Stomach smooth muscle (tissue), 2 donors: Measurements from ENCODE around the gene CAMKK1.

Experiments
- H3K27ac ChIP-seq: one replicate; pipeline ENCODE4 v1.7.0; 2013; ENCODE audit warnings: mild to moderate bottlenecking, low read length, inconsistent platforms
- H3K27me3 ChIP-seq, 2 donors: one replicate each; pipeline ENCODE4 v1.7.0; 2013; ENCODE audit warnings: low read length in 2 of 2; ENCODE audit not compliant: insufficient read depth in 2 of 2, control insufficient read depth in 1 of 2
- H3K36me3 ChIP-seq, 2 donors: one replicate each; pipeline ENCODE4 v1.7.0; 2013; ENCODE audit warnings: low read length in 2 of 2; ENCODE audit not compliant: control insufficient read depth in 2 of 2, insufficient read depth in 2 of 2
- H3K4me1 ChIP-seq: one replicate; pipeline ENCODE4 v1.7.0; 2013; ENCODE audit warnings: low read length; ENCODE audit not compliant: control insufficient read depth, insufficient read depth
- H3K4me3 ChIP-seq, 2 donors: one replicate each; pipeline ENCODE4 v1.7.0; 2013; ENCODE audit warnings: low read length in 2 of 2
- H3K9ac ChIP-seq, 2 donors: one replicate each; pipeline ENCODE4 v1.7.0; 2013; ENCODE audit warnings: low read length in 2 of 2, mild to moderate bottlenecking in 1 of 2
- H3K9me3 ChIP-seq, 2 donors: one replicate each; pipeline ENCODE4 v1.7.0; 2013; ENCODE audit warnings: low read length in 2 of 2; ENCODE audit not compliant: control insufficient read depth in 2 of 2
- donor health status: healthy.
- donor health status: Pancreatic carcinoma.

The CAMKK1 gene

GRCh38 chr17:3875317-3875716 is 17.5 kb downstream of the CAMKK1 start:
- H3K4me3 ChIP-seq, result no peak overlapping the region

GRCh38 chr17:3873862-3874261 is 19.0 kb downstream of the CAMKK1 start:
- H3K9ac ChIP-seq, result no peak overlapping the region
- H3K9me3 ChIP-seq, result no peaks in the 10 kb centered on the region
- peaks cover 29 to 42% of the 10 kb centered on the region in 2 donors for H3K36me3 ChIP-seq
- H3K27ac ChIP-seq, result no peak overlapping the region
- no peak overlapping the region for H3K4me3 ChIP-seq
- H3K27me3 ChIP-seq, result no peaks in the 10 kb centered on the region
- H3K4me1 ChIP-seq, result no peaks in the 10 kb centered on the region

More at GRCh38 chr17:3875317-3875716, 17.5 kb downstream of the CAMKK1 start:
- no peak overlapping the region for H3K27ac ChIP-seq
- H3K27me3 ChIP-seq, result no peaks in the 10 kb centered on the region
- no peak overlapping the region for H3K9ac ChIP-seq
- no peaks in the 10 kb centered on the region for H3K4me1 ChIP-seq
- H3K9me3 ChIP-seq, result no peaks in the 10 kb centered on the region
- H3K36me3 ChIP-seq, result peaks cover 35 to 36% of the 10 kb centered on the region in 2 donors

GRCh38 chr17:3870871-3871306 is 22.0 kb downstream of the CAMKK1 start:
- H3K4me3 ChIP-seq, result no peak overlapping the region
- H3K9me3 ChIP-seq, result no peaks in the 10 kb centered on the region
- peaks cover 19 to 27% of the 10 kb centered on the region in 2 donors for H3K36me3 ChIP-seq
- H3K27ac ChIP-seq, result no peak overlapping the region
- H3K9ac ChIP-seq, result no peak overlapping the region
- no peaks in the 10 kb centered on the region for H3K4me1 ChIP-seq
- H3K27me3 ChIP-seq, result no peaks in the 10 kb centered on the region

GRCh38 chr17:3867606-3868005 is 25.2 kb downstream of the CAMKK1 start:
- Histone ChIP-seq H3K9me3 (no peaks in the 10 kb centered on the region), H3K4me3 (no peak overlapping the region), H3K9ac (no peak overlapping the region), H3K27ac (no peak overlapping the region), H3K4me1 (peaks cover 14% of the 10 kb centered on the region), H3K27me3 (no peaks in the 10 kb centered on the region), H3K36me3 (peaks cover 8 to 10% of the 10 kb centered on the region in 2 donors)

- peaks cover 4 to 10% of the 10 kb centered on the region in 2 donors for H3K36me3 ChIP-seq
- no peaks in the 10 kb centered on the region for H3K9me3 ChIP-seq
- H3K9ac ChIP-seq, result no peak overlapping the region
- no peak overlapping the region for H3K4me3 ChIP-seq
- H3K4me1 ChIP-seq, result peaks cover 14% of the 10 kb centered on the region
- H3K27me3 ChIP-seq, result no peaks in the 10 kb centered on the region
- H3K27ac ChIP-seq, result no peak overlapping the region
These were observed 25.7 kb downstream of the CAMKK1 start for GRCh38 chr17:3867106-3867505.

- H3K9me3 ChIP-seq, result no peaks in the 10 kb centered on the region
- H3K4me3 ChIP-seq, result no peak overlapping the region
- H3K36me3 ChIP-seq, result peaks cover under 1 to 11% of the 10 kb centered on the region in 2 donors
- peaks cover 14% of the 10 kb centered on the region for H3K4me1 ChIP-seq
- no peaks in the 10 kb centered on the region for H3K27me3 ChIP-seq
- no peak overlapping the region for H3K27ac ChIP-seq
- no peak overlapping the region for H3K9ac ChIP-seq
These were observed 26.6 kb downstream of the CAMKK1 start for GRCh38 chr17:3866276-3866675.

GRCh38 chr17:3865176-3865575 is 27.7 kb downstream of the CAMKK1 start:
- Histone ChIP-seq H3K36me3 (peaks cover 11 to 16% of the 10 kb centered on the region in 2 donors), H3K9ac (no peak overlapping the region)

GRCh38 chr17:3864534-3864933 is 28.3 kb downstream of the CAMKK1 start:
- H3K4me3 ChIP-seq, result no peak overlapping the region
- no peaks in the 10 kb centered on the region for H3K27me3 ChIP-seq
- peak overlapping the region; percentile 49 for H3K27ac ChIP-seq
- no peak overlapping the region for H3K9ac ChIP-seq
- H3K36me3 ChIP-seq, result peaks cover 11 to 13% of the 10 kb centered on the region in 2 donors
- peaks cover 14% of the 10 kb centered on the region for H3K4me1 ChIP-seq
- H3K9me3 ChIP-seq, result no peaks in the 10 kb centered on the region

More at GRCh38 chr17:3865176-3865575, 27.7 kb downstream of the CAMKK1 start:
- Histone ChIP-seq H3K27me3 (no peaks in the 10 kb centered on the region), H3K4me1 (peaks cover 14% of the 10 kb centered on the region), H3K27ac (peak overlapping the region; percentile 49), H3K4me3 (no peak overlapping the region), H3K9me3 (no peaks in the 10 kb centered on the region)

GRCh38 chr17:3861761-3862681 is 30.8 kb downstream of the CAMKK1 start:
- no peak overlapping the region for H3K9ac ChIP-seq
- peaks cover 10 to 11% of the 10 kb centered on the region in 2 donors for H3K36me3 ChIP-seq
- no peak overlapping the region for H3K4me3 ChIP-seq
- H3K4me1 ChIP-seq, result peaks cover 18% of the 10 kb centered on the region
- H3K27ac ChIP-seq, result no peak overlapping the region
- H3K9me3 ChIP-seq, result no peaks in the 10 kb centered on the region
- no peaks in the 10 kb centered on the region for H3K27me3 ChIP-seq

GRCh38 chr17:3860939-3861700 is 31.7 kb downstream of the CAMKK1 start:
- Histone ChIP-seq H3K9ac (no peak overlapping the region), H3K36me3 (peaks cover 10 to 11% of the 10 kb centered on the region in 2 donors), H3K9me3 (no peaks in the 10 kb centered on the region), H3K4me3 (no peak overlapping the region), H3K27ac (no peak overlapping the region), H3K27me3 (no peaks in the 10 kb centered on the region), H3K4me1 (peaks cover 18% of the 10 kb centered on the region)
